ENCODE data around the gene EFNA5.
A peak's percentile ranks its signal among the peaks of the same experiment; 100 is the strongest.
"Not testable (repeated sequence)": the region's sequence is repeated elsewhere in the genome, so short reads cannot be mapped to it uniquely, and the experiment has no call there.

Gene EFNA5

DNA sequence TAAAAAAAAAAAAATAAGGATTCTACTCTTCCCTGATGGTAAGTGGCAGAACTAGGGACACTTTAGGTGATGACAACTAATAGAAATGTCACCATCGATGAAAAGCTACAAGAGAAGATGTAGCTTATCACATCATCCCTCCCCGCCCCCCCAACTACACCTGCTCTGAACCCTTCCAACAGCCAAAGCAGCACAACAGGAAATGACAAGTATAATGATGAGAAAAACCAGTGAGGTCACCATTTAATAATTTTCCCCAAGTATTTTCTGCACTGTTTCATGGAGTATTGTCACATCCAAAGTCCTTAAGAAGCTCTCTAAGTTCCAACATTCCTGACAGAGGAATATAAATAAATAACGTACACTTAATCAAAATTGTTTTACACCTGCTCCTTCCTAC lies 221.4 kb downstream of the EFNA5 start:
- DNase-seq: no peak

DNA sequence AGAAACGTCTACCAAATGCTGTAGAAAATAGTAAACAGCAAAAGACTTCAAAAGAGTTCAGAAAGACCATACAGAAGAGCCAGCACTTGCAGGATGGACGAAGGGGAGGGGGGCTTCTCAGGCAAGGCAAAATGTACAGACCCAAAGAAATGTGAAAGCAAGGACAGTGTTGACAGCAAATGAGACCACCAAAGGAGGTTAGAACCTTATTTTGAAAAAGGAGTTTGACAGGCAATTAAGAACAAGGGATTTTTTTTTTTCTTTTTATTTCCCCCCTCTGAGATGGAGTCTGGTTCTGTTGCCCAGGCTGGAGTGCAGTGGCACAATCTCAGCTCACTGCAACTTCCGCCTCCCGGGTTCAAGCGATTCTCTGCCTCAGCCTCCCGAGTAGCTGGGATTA lies 223.2 kb downstream of the EFNA5 start:
- no peak for DNase-seq

DNA sequence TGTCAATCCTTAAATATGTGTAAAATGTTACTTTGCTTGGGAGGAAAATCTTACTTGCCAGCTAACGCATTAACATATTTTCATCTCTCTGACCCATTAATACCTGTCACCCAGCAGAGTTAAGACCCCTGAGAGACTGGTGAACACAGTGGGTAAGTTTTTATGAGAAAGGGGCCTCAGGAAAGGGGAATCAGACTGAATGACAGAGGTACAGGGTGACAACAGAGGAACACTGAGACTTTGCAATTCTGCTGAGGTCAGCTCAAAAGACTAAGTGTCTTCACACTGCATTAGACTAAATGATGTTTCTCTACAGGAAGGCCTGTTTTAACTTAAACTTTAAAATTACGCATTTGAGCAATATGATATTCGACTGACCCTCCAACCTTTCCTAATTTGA lies 223.8 kb downstream of the EFNA5 start:
- no peak for DNase-seq

DNA sequence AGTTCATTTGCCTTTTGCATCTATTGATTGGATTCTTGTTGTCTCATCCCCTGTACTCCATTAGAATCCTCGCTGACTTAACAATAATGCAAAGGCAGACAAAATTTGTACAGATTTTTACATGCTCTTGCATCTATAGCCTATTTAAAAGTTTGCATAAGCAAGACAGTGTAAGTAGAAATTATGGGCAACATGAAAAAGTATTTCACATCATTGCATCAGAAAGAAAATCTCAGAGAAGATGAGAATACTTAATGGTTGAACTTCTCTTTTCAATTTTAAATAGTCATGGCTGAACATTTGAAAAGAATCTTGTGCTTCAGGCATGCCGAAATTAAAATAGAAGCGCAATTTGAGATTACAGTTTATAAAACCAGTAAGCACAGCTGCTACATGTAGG lies 226.4 kb downstream of the EFNA5 start:
- no peak for DNase-seq

DNA sequence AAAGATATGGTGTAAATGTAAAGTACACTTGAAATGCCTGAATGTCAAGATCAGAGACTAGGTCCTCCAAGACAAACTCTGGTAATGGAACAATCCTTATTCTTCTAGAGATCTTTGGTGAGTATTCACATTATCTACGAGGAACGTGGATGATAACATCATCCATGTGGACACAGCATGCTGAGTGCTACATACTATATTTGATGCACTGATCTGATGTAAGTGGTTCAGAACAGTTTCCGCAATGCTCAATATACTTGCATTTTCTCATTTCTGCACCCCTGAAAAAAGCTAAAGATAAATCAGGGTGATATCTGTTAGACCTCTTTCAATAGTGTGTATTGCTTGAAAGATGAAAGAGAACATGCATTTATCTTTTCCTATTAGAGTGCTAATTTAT lies 226.8 kb downstream of the EFNA5 start:
- DNase-seq: no peak

DNA sequence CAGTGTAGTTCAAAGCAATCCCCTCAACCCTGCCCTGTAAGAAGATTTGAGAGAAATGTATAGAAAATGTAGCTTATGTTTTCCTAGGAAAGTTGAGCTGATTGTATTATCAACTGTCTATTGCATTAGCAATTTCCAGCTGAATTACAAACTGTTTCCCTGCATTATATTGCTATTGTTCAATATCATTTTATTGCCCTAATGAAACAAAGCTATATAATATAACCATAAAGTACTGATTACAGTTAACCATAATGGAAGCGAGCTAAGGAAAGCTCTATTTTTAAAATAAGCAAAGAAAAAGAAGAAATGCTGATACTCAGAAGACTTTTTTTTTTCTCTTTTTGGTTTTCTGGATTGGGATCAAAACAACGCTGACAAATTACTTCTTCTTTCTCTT lies 228.3 kb downstream of the EFNA5 start:
- DNase-seq: no peak

DNA sequence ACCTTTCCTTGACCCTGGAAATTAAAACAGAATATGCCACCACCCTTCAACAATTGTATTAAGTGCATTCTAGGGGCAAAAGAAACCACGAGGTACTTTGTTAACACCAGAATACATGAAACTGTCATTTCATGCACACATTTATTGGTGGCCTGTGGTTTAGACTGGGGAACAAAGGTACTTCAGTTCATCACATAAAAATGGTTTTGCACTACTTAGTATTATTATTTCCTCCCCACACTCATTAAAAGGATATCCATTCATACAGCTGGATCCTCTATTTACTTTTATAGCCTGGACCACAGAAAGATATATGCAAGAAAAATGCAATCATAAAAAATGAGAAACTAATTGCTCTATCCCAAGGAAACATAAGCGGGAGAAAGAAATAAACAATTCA lies 230.9 kb downstream of the EFNA5 start:
- no peak for DNase-seq

DNA sequence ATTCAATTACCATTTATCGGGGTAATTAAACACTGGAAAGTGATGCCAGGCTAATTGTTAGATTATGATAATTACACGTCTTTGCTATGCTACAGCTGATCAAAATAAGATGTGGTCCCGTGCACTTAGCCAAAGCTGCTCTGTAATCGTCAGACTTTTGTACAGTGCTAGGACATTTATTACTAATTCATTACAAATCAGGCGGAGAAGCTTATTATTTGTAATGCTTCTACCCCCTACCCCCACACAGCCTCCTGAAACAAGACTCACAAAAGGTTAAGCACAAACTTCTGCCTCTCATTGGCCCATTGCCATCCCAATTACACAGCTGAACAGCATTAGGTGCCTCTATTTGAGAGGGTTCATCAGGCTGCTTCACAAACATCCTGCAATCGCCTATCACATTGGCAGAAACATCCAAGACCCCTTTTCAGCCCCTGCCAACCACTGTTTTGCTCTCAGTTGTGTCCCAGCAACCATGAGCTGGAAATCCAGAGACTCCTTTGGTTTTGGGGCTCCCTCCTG lies 232.7 kb downstream of the EFNA5 start:
- DNase-seq: peak; percentile 90

DNA sequence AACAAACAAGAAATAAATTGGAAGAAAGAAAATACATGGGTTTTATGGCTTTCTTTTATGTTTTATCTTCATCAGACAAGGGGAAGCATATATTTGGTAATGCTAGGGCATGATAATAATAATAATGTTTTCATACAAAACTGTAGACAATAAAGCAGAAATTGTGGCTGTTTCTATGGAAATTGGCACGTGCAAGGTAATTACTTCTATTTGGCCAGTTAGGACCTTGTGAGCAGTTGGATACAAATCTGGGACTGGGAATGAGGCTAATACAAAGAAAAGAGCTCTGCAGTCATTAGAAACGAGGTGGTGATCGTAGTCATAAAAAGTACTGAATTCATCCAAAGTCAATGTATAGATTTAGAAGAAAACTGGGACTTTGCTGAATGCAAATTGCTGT lies 233.6 kb downstream of the EFNA5 start:
- DNase-seq: no peak

DNA sequence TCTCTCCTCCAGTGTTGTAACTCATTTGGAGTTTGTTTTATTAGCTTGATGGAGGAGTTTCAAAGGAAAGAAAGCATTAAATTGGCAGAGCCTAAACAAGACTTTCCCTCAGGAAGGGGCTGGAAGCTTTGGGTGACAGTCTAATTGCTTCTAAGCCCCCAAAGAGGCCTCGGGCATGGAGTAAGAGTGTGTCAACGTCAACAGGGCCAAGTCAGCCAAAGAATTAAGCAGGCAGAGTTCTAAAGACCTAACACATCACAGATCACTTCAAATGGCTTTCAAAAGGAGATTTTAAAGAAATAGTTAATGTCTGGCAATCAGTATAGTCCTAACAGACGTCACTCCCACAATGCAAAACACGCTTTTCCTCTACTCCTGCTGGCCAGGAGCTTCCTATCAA lies 234.5 kb downstream of the EFNA5 start:
- no peak for DNase-seq

DNA sequence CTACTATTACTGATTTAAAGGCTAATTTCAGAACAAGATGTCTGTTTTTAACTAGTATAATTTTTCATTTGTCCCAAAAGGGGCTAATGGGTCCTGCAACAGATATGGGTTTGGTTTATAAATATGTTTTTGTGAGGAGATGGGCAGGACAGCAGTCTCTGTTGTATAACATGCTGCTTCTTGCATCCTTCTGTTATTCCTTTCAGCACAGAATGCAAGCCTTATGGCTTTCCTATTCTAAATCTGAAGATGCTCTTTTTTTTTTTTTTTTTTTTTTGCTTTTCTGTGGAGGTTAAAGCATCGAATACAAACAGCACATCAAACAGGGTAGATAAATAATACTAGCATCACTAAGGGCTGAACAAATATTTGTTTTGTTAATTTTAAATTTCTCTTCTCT lies 235.7 kb downstream of the EFNA5 start:
- no peak for DNase-seq

DNA sequence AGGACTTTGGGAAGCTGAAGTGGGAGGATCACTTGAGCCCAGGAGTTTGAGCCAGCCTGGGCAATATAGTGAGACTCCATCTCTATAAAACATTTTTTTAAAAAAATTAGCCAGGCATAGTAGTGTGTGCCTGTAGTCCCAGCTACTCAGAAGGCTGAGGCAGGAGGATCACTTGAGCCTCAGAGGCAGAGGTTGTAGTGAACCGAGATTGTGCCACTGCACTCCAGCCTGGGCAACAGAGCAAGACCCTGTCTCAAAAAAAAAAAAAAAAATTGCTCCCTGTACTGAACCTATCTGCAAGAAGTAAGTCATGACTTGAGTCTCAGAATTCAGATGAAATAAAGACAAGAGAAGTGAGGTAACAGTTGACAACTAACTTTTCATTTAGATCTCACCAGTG lies 237.1 kb downstream of the EFNA5 start:
- not testable (repeated sequence) for DNase-seq

DNA sequence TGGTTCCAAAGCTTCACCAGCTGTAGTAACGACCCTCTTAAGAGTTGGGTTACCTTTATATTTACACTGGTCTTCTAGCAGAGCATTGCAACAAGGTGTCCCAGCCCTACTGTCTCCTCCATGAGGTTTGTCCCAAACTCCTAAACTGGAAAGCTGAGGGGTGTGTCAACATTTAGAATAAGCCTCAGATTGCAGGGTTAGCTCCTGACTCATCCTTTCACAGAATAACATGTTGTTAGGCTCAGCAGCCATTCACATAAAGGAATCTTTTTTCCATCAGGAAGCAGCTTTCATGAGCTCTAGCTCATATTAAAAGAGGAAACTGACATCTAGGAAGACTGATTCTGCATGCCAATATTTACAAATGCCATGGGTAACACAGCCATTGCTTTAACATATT lies 238.7 kb downstream of the EFNA5 start:
- no peak for DNase-seq

DNA sequence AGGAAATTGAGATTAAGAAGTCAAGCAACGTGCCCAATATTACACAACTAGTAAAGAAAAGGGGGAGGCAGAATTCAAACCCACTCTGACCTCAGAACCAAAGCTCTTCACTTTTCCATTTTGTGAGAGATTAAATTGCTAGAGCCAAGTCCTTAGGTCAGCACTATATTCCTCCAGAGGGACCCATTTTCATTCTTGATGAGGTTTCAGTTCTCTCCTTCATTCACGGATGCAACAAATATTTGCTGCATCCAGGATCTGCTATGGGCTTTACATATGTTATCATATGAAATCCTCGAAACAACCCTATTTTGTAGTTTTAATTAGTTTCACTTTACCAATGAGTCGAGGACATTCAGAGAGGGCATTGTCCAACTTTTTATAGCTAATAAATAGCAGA lies 239.2 kb downstream of the EFNA5 start:
- DNase-seq: no peak

DNA sequence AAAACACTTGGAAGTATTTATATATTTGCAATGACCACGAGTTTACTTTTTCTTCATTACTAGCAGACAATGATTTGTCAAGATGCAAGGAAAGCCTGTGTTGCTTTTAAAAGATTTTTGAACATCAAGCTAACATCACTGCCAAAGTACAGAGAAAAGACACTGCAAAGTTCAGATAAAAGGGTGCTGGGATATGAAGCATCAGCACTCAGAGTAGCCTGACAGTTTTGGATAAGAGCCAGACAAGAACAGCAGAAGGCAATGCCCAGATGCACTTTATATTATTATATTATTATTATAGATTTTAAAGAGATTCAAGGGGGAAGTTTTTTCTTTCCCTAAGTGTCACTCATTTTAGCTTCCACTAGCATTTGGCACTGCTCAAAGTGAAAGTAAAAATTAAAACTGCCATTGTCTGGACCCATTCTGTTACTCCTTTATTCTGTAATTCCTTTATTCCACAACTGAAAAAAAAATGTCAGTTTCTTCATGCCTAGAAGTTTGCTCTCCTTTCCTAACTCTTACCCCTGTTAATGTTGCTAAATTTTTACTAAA lies 240.6 kb downstream of the EFNA5 start:
- DNase-seq: peak; percentile 49

DNA sequence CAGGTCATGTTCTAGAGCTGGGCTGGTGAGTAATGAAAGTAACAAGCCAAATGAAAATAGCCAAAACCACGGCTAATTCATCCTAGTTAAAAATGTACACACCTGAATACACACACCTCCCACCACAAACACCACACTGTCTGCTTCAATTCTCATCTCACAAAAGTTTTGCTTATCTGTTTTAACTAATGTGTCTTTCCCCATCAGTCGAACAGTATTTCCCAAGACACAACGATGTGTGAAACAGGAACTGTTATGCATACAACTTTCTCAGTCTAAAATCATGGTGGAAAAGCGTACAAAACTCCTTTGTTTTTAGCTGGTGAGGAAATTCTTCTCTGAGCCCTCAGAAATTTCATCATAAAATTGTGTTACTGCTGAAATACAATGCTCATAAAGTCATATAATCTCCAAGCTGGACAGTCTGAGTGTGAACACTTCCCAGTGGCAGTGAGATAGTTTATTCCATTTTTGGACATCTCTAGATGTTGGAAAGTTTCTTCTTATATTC lies 242.4 kb downstream of the EFNA5 start:
- no peak for DNase-seq

DNA sequence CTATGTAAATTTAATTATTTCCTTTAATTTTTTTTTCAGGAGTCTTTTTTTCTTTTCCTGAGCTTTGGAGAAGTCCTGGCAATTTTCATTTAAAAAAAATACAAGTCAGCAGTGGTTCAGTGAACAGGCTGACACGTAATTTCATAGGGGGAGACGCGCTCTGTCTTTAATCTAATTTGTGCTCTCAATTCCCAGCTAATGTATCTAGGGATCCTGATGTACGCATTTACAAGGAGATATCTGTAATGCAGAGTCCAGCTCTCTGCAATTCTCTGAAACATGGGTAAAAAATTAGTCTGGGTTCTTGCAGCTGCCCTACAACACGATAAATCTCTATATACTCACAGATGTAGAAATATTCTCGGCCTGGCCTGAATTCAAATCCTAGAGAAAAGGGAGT lies 243.9 kb downstream of the EFNA5 start:
- no peak for DNase-seq

DNA sequence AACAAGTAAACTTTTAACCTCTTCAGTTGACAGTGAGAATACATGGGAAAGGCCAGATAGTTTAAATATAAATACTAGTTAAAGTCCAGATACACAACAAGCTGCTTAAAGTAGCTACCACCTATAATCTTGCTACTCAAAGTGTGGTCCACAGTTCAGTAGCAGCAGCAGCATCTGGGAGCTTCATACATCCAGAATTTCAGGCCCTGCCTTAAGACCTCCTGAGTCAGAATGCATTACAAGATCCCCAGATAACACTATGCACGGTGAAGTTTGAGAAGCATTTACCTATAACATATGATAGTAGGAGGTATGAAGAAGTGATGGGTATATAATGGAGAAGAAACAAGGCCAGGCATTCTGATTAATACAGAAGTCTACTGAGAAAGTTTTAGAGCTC lies 244.5 kb downstream of the EFNA5 start:
- DNase-seq: no peak

DNA sequence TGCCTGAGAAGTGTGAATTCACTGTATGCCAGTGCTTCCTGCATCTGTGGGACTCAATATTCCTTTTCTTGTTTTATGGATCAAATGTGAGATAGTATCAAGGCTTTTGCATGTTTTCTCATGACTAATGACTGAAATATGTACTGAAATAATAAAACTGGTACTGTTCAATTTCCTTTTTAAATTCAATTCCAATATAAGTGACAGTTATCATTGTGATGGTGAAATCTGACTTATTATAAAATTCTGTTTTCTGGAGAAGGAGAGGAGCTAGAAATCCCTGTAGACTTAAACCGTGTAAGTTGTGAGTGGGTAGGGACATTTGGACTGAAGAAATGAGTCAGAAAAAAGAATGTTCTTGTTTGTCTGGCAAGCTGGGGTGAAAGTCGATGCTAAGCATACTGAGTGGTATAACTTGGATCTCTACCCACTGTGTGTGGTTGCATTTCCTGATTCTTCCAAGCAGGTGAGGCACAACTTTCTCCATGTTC lies 245.2 kb downstream of the EFNA5 start:
- DNase-seq: no peak

DNA sequence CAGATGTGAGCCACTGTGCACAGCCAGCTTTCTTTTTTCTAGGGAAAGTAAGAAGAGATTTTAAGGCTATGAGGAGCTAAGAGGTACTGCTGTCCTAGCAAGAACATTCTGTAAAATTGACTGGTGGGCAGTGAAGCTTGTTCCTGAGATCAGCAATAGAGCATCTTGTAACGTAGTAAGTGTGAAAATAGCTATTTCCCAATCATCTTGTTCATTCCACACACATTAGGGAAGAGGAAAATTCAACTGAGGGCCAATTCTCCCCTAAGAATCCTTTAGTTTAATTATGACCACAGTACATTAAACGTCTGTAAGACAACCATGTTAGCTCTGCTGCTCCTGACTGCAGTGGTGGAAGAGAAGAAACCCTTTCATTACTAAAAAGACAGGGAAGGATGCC lies 246.2 kb downstream of the EFNA5 start:
- no peak for DNase-seq

DNA sequence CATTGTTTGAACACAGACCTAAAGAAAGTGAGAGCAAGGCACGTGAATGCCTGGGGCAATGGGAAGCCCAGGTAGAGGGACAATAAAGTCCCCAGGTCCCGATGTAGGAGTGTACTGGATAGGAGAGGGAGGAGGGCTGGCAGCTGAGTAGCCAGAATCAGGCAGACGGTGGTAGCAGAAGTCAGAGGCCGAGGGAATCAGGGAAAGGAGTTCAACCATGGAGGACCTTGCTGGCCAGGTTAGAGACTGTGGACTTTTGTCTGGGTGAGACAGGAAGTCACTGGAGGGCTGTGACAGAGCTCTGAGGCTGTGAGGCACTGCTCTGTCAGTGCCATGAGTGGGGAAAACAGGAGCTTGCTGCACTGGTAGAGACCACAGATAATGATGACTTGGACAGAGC lies 248.2 kb downstream of the EFNA5 start:
- DNase-seq: no peak

DNA sequence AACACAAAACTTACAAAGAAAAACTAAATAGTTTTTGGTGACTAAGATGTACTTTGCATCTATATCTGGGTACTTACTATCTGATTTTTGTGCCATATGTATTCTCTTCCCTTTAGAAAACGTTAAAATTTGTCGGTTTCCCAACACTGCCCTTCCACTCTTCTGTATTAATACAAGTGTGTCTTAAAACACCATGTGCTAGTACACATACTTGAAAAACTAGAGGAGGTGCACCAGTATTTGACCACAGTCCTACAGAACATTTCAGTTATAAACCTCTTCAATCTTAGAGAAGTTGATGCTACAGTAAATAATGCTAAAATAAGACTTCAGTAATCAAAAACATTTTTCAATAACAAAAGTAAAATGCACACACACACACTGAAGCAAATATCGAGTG lies 251.2 kb downstream of the EFNA5 start:
- DNase-seq: no peak

DNA sequence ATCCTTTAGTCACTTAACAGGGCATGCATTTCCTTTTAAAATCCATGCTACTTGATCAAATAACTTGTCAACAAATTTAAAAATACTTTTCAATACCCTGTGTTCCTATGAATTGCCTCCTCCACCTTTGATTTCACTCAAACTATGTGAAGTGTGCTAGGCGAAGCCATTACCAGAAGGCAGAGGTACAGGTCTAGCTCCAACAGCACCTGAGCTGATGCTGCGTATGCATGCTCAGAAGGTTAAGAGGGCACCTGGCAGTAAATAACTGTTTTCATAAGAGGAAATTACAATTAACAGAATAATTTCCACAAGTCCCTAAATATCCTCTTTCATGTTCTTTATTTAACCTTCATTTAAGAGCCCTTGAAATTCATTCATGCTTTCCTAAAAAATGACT lies 251.8 kb downstream of the EFNA5 start:
- peak; percentile 84 for DNase-seq

DNA sequence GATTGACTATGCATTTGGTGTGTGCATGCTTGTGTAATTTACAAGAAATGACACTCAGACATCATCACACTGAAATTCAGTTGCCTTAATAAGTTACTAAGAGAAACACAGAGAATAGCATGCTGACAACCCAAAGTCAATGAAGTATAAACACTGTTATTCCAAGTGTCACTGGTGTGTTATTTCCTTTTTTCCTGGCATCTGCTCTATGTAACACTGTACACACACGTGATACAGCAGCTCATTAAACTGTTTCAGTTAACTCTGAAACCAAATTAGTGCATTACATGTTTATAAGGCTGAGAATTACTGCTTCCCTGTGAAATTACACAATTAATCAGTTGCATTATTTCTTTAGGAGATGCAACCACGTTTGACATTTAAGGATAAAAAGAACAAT lies 252.7 kb downstream of the EFNA5 start:
- no peak for DNase-seq

DNA sequence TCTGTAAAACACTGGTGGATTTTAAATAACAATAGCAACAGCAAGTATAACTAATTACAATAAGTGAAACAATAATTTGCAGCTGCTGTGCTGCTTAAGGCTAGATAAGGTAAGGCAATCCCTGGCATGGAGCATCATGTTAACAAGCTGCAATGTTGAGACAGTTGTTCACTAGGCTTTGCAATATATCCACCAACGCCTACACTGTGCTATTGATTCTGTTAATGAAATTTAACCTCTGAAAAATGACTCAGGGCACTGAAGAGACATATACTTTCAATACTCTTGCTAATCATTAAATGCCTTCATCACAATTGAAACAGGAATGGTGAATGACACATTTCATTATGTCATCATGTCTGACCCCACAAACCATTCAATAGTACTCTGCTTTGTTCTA lies 255.0 kb downstream of the EFNA5 start:
- DNase-seq: no peak

Measured in NCI-H1105 treated with DMSO at 0.1 percent for 48 hours (cell line).